T-helper 2 cell treated with Interferon-gamma antibody and Interleukin-4, amounts not matched to agents 5 μg/mL and 100 μg/mL, for 36 hours (primary cell): Measurements from ENCODE around the gene OR5H14.
"Not testable (repeated sequence)": the region's sequence is repeated elsewhere in the genome, so short reads cannot be mapped to it uniquely, and the experiment has no call there.

ENCODE experiments used
- DNase-seq: peaks from one replicate; pipeline ENCODE4 v3.0.0; 2021; ENCODE audit warnings: low spot score
- H3K27ac Mint-ChIP-seq: one replicate; pipeline ENCODE4 v1.8.0; 2021; ENCODE audit warnings: mild to moderate bottlenecking, mixed read lengths
- H3K27me3 Mint-ChIP-seq: one replicate; pipeline ENCODE4 v1.8.0; 2021; ENCODE audit warnings: low read depth, mixed read lengths
- H3K36me3 Mint-ChIP-seq: one replicate; pipeline ENCODE4 v1.8.0; 2021; ENCODE audit warnings: low read depth, mixed read lengths
- H3K4me1 Mint-ChIP-seq: one replicate; pipeline ENCODE4 v1.8.0; 2021; ENCODE audit warnings: low read depth, mixed read lengths
- H3K4me3 Mint-ChIP-seq: one replicate; pipeline ENCODE4 v1.8.0; 2022; ENCODE audit warnings: mild to moderate bottlenecking, moderate library complexity, mixed read lengths
- H3K9me3 Mint-ChIP-seq: one replicate; pipeline ENCODE4 v1.8.0; 2021; ENCODE audit warnings: mixed read lengths

Gene OR5H14

GRCh38 chr3:98166396-98166795, 19.1 kb downstream of the OR5H14 start, which contains the start of gene OR5H15:
TSS of gene OR5H15 (plus strand) at chr3:98166696. CDS start at chr3:98168700, 2,004 bp downstream.
- H3K9me3 Mint-ChIP-seq: no peaks in the 10 kb centered on the region
- H3K27me3 Mint-ChIP-seq: peaks cover 4% of the 10 kb centered on the region
- DNase-seq: no peak
- no peaks in the 10 kb centered on the region for H3K36me3 Mint-ChIP-seq
- no peak within 1 kb of the TSS for H3K4me3 Mint-ChIP-seq
- no peak within 1 kb of the TSS for H3K27ac Mint-ChIP-seq
- peaks cover 3% of the 10 kb centered on the region for H3K4me1 Mint-ChIP-seq

GRCh38 chr3:98171071-98171470, 23.8 kb downstream of the OR5H14 start:
- Mint-ChIP-seq H3K9me3 (no peaks in the 10 kb centered on the region), H3K4me1 (no peaks in the 10 kb centered on the region), H3K27me3 (peaks cover 4% of the 10 kb centered on the region), H3K4me3 (no peak overlapping the region), H3K27ac (no peak overlapping the region), H3K36me3 (no peaks in the 10 kb centered on the region)
- DNase-seq: no peak

GRCh38 chr3:98172621-98173020, 25.3 kb downstream of the OR5H14 start:
- Mint-ChIP-seq H3K27ac (no peak overlapping the region), H3K36me3 (no peaks in the 10 kb centered on the region), H3K9me3 (no peaks in the 10 kb centered on the region), H3K4me1 (no peaks in the 10 kb centered on the region), H3K4me3 (no peak overlapping the region), H3K27me3 (peaks cover 4% of the 10 kb centered on the region)
- no peak for DNase-seq

GRCh38 chr3:98180319-98180890, 33.1 kb downstream of the OR5H14 start:
- DNase-seq: no peak
- no peaks in the 10 kb centered on the region for H3K9me3 Mint-ChIP-seq
- no peaks in the 10 kb centered on the region for H3K4me1 Mint-ChIP-seq
- H3K27me3 Mint-ChIP-seq: peaks cover 5% of the 10 kb centered on the region
- H3K4me3 Mint-ChIP-seq: no peak overlapping the region
- H3K36me3 Mint-ChIP-seq: no peaks in the 10 kb centered on the region
- no peak overlapping the region for H3K27ac Mint-ChIP-seq

- H3K9me3 Mint-ChIP-seq: no peaks in the 10 kb centered on the region
- H3K27me3 Mint-ChIP-seq: peaks cover 5% of the 10 kb centered on the region
- no peak overlapping the region for H3K27ac Mint-ChIP-seq
- no peaks in the 10 kb centered on the region for H3K36me3 Mint-ChIP-seq
- H3K4me3 Mint-ChIP-seq: no peak overlapping the region
- H3K4me1 Mint-ChIP-seq: no peaks in the 10 kb centered on the region
- no peak for DNase-seq
Observed at GRCh38 chr3:98182196-98182595, 34.9 kb downstream of the OR5H14 start.

- H3K4me3 Mint-ChIP-seq: no peak overlapping the region
- H3K27ac Mint-ChIP-seq: no peak overlapping the region
- H3K4me1 Mint-ChIP-seq: peaks cover 4% of the 10 kb centered on the region
- H3K27me3 Mint-ChIP-seq: peaks cover 5% of the 10 kb centered on the region
- no peaks in the 10 kb centered on the region for H3K9me3 Mint-ChIP-seq
- H3K36me3 Mint-ChIP-seq: no peaks in the 10 kb centered on the region
- no peak for DNase-seq
Observed at GRCh38 chr3:98185180-98185579, 37.9 kb downstream of the OR5H14 start.

- no peaks in the 10 kb centered on the region for H3K36me3 Mint-ChIP-seq
- H3K4me1 Mint-ChIP-seq: peaks cover 4% of the 10 kb centered on the region
- no peak for DNase-seq
- no peak overlapping the region for H3K27ac Mint-ChIP-seq
- no peaks in the 10 kb centered on the region for H3K9me3 Mint-ChIP-seq
- H3K4me3 Mint-ChIP-seq: no peak overlapping the region
- H3K27me3 Mint-ChIP-seq: peaks cover 5% of the 10 kb centered on the region
Observed at GRCh38 chr3:98188545-98188944, 41.3 kb downstream of the OR5H14 start.

- H3K27me3 Mint-ChIP-seq, DNase-seq, H3K4me1 Mint-ChIP-seq, H3K36me3 Mint-ChIP-seq, H3K9me3 Mint-ChIP-seq, H3K27ac Mint-ChIP-seq, H3K4me3 Mint-ChIP-seq: not testable (repeated sequence)
Observed at GRCh38 chr3:98190911-98191310, 43.6 kb downstream of the OR5H14 start.

- H3K27ac Mint-ChIP-seq, H3K27me3 Mint-ChIP-seq, H3K9me3 Mint-ChIP-seq, DNase-seq, H3K4me3 Mint-ChIP-seq, H3K36me3 Mint-ChIP-seq, H3K4me1 Mint-ChIP-seq: not testable (repeated sequence)
Observed at GRCh38 chr3:98196293-98196692, 49.0 kb downstream of the OR5H14 start.

- Mint-ChIP-seq H3K4me1 (no peaks in the 10 kb centered on the region), H3K36me3 (no peaks in the 10 kb centered on the region), H3K27me3 (no peaks in the 10 kb centered on the region), H3K27ac (no peak overlapping the region), H3K4me3 (no peak overlapping the region), H3K9me3 (no peaks in the 10 kb centered on the region)
- no peak for DNase-seq
Observed at GRCh38 chr3:98199020-98199419, 51.7 kb downstream of the OR5H14 start.
